Upper lobe of left lung (tissue), 4 donors: ENCODE results near the gene IQSEC1.

Experiments used
- CTCF ChIP-seq, 6 experiments: fragments of 450-650 bp in 4 of 6; fragments of 200-600 bp in 2 of 6; sonication (generic) in 2 of 6; IDR thresholded peaks; one replicate each; pipeline ENCODE4 v1.5.1; 2016 to 2019; ENCODE audit warnings: antibody characterized with exemption in 6 of 6
- POLR2A ChIP-seq, 4 donors: fragments of 450-650 bp; IDR thresholded peaks; one replicate each; pipeline ENCODE4 v1.5.1; 2016 to 2017; ENCODE audit warnings: antibody characterized with exemption in 4 of 4, mild to moderate bottlenecking in 2 of 4

DNA sequence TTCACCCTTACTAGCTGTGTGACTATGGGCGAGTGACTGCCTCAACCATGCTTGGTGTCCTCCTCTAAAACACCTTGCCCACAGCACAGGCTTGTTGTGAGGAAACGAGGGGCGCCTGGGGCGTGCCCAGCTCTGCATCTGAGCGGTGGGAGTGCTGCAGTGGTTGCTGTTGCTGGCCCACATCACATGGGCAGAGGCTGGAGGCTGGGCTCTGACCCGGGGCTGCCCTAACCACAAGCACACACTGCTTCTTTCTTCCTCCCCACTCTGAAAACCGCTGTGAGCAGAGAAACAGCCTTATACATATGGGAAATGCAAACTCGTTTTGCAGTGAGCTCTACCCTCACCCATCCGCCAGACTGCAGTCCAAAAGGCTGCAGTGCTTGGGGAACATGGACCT lies 157.1 kb downstream of the IQSEC1 start:
- TF ChIP-seq POLR2A (IDR thresholded peaks at IDR 0.05) = no peak
- no peak for TF ChIP-seq CTCF (IDR thresholded peaks at IDR 0.05)
